Suprapubic skin (tissue), 4 donors: Measurements from ENCODE around the gene KCNJ1. TPM values are rescaled to one million over a fixed set of nuclear protein-coding genes. Genes with fewer than 3 reads are reported as not detected.

Experiments
- DNase-seq, 2 donors: peaks; one replicate each; pipeline ENCODE4 v3.0.0-alpha.2; 2019; ENCODE audit warnings: low spot score in 2 of 2
- H3K27ac ChIP-seq: fragments of 200-600 bp; sonication (generic); one replicate; pipeline ENCODE4 v1.5.1; 2019
- H3K27me3 ChIP-seq: fragments of 200-600 bp; sonication (generic); one replicate; pipeline ENCODE4 v1.5.1; 2019
- H3K36me3 ChIP-seq: fragments of 200-600 bp; sonication (generic); one replicate; pipeline ENCODE4 v1.5.1; 2019
- H3K4me1 ChIP-seq: fragments of 200-600 bp; sonication (generic); one replicate; pipeline ENCODE4 v1.5.1; 2019
- H3K4me3 ChIP-seq: fragments of 200-600 bp; sonication (generic); one replicate; pipeline ENCODE4 v1.5.1; 2019; ENCODE audit warnings: mild to moderate bottlenecking
- H3K9me3 ChIP-seq: fragments of 200-600 bp; sonication (generic); one replicate; pipeline ENCODE4 v1.5.1; 2019
- EP300 ChIP-seq: sonication (generic); formaldehyde crosslinking; IDR thresholded peaks from one replicate; pipeline ENCODE4 v1.6.1; 2017; ENCODE audit warnings: antibody characterized with exemption
- POLR2A ChIP-seq, 2 donors: fragments of 450-650 bp; IDR thresholded peaks; one replicate each; pipeline ENCODE4 v1.6.1; 2017; ENCODE audit warnings: antibody characterized with exemption in 2 of 2, mild to moderate bottlenecking in 2 of 2, moderate library complexity in 2 of 2
- POLR2AphosphoS5 ChIP-seq, 3 donors: sonication (generic); formaldehyde crosslinking; IDR thresholded peaks; one replicate each; pipeline ENCODE4 v1.6.1; 2017; ENCODE audit warnings: antibody characterized with exemption in 3 of 3
- WGBS: methylation state at CpG from one replicate; pipeline ENCODE4 v1.1.5; 2018; 5-methylcytosine and 5-hydroxymethylcytosine counted together
- total RNA-seq, 4 donors: library from RNA; depleted of rRNA; stranded (reverse); fragments of >200 nt; gene quantifications; one replicate each; pipeline ENCODE4 v1.1.0, GENCODE V29; 2016
- TF ChIP-seq, protein P1 (sequence below), 2 donors: fragments of 200-600 bp in 1 of 2; fragments of 450-650 bp in 1 of 2; sonication (generic) in 1 of 2; IDR thresholded peaks; one replicate each; pipeline ENCODE4 v1.5.1; 2016 to 2019; ENCODE audit warnings: antibody characterized with exemption in 2 of 2, mild to moderate bottlenecking in 1 of 2, moderate library complexity in 1 of 2

KCNJ1 gene
- total RNA-seq, 4 donors from 2014 or later = 0.18 to 3.0 TPM; not detected in 2

DNA sequence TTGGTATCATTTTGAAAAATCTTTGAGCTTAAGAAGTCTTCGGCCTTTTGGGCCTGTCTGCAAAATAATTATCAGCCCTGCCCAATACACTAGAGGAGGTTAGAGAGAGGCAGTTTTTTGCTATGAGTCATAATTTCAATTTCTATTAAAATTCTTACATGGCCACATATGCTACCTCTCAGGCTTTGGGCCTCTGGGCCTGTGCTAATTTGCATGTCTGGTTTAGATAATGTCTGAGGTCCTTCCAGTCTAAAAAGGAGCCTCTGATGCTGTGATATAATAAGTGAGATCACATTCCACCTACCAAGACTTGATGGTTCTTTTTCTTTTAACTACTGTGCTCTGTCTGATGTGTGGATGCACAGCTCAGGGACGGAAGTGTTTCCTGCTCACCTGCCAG is 70.8 kb downstream of the KCNJ1 start:
- 95% methylated on average over 2 of the region's 2 CpGs for WGBS
- TF ChIP-seq POLR2A (IDR thresholded peaks at IDR 0.05) = no peak
- TF ChIP-seq, protein P1, sequence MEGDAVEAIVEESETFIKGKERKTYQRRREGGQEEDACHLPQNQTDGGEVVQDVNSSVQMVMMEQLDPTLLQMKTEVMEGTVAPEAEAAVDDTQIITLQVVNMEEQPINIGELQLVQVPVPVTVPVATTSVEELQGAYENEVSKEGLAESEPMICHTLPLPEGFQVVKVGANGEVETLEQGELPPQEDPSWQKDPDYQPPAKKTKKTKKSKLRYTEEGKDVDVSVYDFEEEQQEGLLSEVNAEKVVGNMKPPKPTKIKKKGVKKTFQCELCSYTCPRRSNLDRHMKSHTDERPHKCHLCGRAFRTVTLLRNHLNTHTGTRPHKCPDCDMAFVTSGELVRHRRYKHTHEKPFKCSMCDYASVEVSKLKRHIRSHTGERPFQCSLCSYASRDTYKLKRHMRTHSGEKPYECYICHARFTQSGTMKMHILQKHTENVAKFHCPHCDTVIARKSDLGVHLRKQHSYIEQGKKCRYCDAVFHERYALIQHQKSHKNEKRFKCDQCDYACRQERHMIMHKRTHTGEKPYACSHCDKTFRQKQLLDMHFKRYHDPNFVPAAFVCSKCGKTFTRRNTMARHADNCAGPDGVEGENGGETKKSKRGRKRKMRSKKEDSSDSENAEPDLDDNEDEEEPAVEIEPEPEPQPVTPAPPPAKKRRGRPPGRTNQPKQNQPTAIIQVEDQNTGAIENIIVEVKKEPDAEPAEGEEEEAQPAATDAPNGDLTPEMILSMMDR (IDR thresholded peaks at IDR 0.05) = no peak
- no peak for TF ChIP-seq POLR2AphosphoS5 (IDR thresholded peaks at IDR 0.05)
- H3K36me3 ChIP-seq = peaks cover 9% of the 10 kb centered on the region
- no peak overlapping the region for H3K27ac ChIP-seq
- no peaks in the 10 kb centered on the region for H3K4me1 ChIP-seq
- DNase-seq = no peak
- H3K27me3 ChIP-seq = no peaks in the 10 kb centered on the region
- H3K4me3 ChIP-seq = no peak overlapping the region
- H3K9me3 ChIP-seq = no peaks in the 10 kb centered on the region

DNA sequence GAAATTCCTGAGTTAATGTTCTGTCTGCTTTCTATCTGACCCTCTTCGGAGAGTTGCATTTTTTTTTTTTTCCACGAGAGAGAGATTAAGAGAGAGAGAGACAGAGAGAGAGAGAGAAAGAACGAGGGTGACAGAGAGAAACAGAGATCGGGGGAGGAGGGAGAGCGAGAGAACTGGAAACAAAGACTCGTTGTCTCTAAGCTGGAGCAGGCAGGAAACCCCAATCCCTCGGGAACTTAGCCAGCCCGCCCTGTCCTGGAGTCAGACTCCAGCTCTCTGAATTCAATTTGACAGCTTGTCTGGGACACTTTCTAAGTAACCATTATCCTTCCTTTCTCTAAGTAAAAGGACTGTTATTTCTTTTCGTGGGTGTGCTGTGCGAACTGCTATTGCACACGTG is 76.9 kb downstream of the KCNJ1 start:
- Histone ChIP-seq H3K9me3 (no peaks in the 10 kb centered on the region), H3K4me3 (no peak overlapping the region), H3K27me3 (no peaks in the 10 kb centered on the region), H3K4me1 (no peaks in the 10 kb centered on the region), H3K27ac (no peak overlapping the region), H3K36me3 (peaks cover 11% of the 10 kb centered on the region)
- no peak for DNase-seq
- TF ChIP-seq, protein P1 (IDR thresholded peaks at IDR 0.05) = no peak
- TF ChIP-seq POLR2A (IDR thresholded peaks at IDR 0.05) (no peak), POLR2AphosphoS5 (IDR thresholded peaks at IDR 0.05) (no peak), EP300 (no peak)
- 34% methylated on average over 11 of the region's 11 CpGs for WGBS

DNA sequence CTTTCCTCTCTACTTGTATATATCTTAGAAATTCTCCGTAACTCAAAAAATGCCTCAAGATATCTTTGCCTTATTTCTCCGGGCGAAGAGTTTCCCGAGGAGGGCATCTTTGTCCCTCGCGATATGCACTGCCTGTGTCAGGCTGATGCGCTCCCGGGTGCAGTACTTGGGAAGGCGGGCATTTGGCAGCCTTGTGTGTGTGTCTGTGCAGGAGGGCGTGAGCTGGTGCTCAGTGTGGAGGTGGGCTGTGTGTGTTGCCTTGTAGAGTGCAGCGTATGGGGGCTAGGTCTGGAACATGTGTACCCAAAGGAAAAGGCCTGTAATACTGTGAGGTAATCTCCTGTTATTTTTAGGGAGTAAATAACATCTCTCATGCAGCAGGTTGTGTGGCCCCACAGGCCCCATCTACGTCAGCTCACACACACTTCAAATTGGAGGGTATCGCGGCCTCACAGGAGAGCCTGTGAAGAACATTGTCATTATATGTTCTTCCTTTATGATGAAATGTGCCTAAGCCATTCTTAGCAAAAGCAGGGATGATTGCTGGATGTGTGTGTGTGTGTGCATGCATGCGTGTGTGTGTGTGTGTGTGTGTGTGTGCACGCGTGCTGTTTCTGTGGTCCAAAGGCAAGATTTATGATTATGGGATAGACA is 77.5 kb downstream of the KCNJ1 start:
- H3K4me3 ChIP-seq = no peak overlapping the region
- 84% methylated on average over 17 of the region's 17 CpGs for WGBS

More for the DNA sequence above, 77.5 kb downstream of the KCNJ1 start:
- H3K27me3 ChIP-seq = no peaks in the 10 kb centered on the region
- H3K9me3 ChIP-seq = no peaks in the 10 kb centered on the region
- peaks cover 11% of the 10 kb centered on the region for H3K36me3 ChIP-seq
- H3K27ac ChIP-seq = no peak overlapping the region
- no peak for DNase-seq
- TF ChIP-seq, protein P1 (IDR thresholded peaks at IDR 0.05) = no peak
- TF ChIP-seq EP300 (no peak), POLR2AphosphoS5 (IDR thresholded peaks at IDR 0.05) (no peak), POLR2A (IDR thresholded peaks at IDR 0.05) (no peak)
- H3K4me1 ChIP-seq = no peaks in the 10 kb centered on the region

Other genes starting within 250 kb of the KCNJ1 start
- 10 to 100 TPM in 3 of 4 donors, 1 to 10 TPM in 1; 6.1 to 21.2 (median 15.2) TPM for gene FLI1, start 173.2 kb downstream of the KCNJ1 start, total RNA-seq
- gene KCNJ5, start 24.1 kb upstream of the KCNJ1 start, total RNA-seq = under 1 TPM in 2 of 4 donors, not detected in 2; 0.26 to 0.36 TPM
- 10 to 100 TPM; 19.2 to 32.9 (median 21.0) TPM for gene TP53AIP1, start 75.6 kb upstream of the KCNJ1 start, total RNA-seq